ENCODE results near the gene TECTB.

The TECTB gene

GRCh38 chr10:112287844-112288243, 4.6 kb downstream of the TECTB start:
- TF ChIP-seq GATA3 (IDR thresholded peaks at IDR 0.05; ENCODE audit: low read depth, low read length) (no peak), GATA2 (IDR thresholded peaks at IDR 0.05; ENCODE audit: low read depth, low read length) (no peak)

- TF ChIP-seq GATA2 (IDR thresholded peaks at IDR 0.05; ENCODE audit: low read depth, low read length) (no peak), GATA3 (IDR thresholded peaks at IDR 0.05; ENCODE audit: low read depth, low read length) (no peak)
Measured at GRCh38 chr10:112288486-112288885, 5.3 kb downstream of the TECTB start.

GRCh38 chr10:112289373-112290053, 6.3 kb downstream of the TECTB start:
- no peak for TF ChIP-seq GATA3 (IDR thresholded peaks at IDR 0.05; ENCODE audit: low read depth, low read length)
- no peak for TF ChIP-seq GATA2 (IDR thresholded peaks at IDR 0.05; ENCODE audit: low read depth, low read length)

DNA sequence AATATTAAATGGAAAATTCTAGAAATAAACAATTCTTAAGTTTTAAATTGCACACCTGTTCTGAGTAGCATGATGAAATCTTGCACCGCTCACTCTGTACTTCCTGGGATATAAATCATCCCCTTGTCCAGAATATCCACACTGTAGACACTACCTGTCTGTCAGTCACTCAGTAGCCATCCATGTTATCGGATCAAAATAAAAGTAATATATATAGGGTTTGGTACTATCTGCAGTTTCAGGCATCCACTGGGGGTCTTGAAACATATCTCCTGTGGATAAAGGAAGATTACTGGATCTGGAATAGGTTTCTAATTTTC, 6.8 kb downstream of the TECTB start:
- no peak for TF ChIP-seq GATA3 (IDR thresholded peaks at IDR 0.05; ENCODE audit: low read depth, low read length)
- TF ChIP-seq GATA2 (IDR thresholded peaks at IDR 0.05; ENCODE audit: low read depth, low read length), result no peak

GRCh38 chr10:112294169-112294568, 11.0 kb downstream of the TECTB start:
- TF ChIP-seq GATA2 (IDR thresholded peaks at IDR 0.05; ENCODE audit: low read depth, low read length), result no peak
- no peak for TF ChIP-seq GATA3 (IDR thresholded peaks at IDR 0.05; ENCODE audit: low read depth, low read length)

DNA sequence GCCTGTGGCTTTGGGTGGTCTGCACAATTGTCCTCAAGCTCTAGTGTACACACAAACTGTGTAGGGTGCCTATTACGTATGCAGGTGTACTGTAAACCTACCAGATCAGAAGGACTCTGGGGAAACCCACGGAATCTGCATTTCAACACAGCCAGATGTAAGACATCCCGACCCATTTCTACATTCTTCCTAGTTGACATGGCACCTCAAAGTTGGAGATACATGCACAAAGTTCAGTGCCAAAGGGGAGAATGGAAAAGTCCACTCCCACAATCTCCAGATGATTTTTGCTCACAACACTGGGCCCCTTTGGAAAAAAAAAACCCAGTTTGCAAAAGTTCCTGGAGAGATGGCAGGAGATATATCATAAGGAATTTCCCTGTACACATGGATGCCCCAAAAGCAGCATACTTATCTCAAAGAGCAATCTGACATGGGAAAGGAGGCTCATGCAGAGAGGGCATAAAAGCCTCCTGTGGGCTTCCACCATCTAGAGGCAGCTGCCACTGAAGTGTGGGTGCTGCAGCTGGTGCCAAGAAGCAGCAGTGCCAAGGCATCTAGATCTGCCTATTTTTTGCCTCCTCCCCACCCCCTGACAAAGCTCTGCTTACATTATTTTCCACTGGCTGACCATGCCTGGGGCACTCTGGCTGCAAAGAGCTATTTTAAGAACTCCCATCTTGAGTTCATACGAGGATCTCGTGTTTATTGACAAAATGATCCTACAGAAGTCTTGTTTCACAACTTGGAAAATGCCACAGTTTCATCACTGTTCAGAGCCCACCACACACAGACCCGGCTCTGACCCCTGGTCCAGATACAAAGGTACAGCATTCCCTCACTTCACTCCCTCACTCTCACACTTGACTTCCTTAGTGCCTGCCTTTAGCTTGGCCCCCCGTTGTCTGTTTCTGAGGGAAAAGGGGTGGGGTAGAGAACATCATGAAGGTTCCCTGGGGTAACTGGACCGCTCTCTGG, 12.9 kb downstream of the TECTB start:
- TF ChIP-seq GATA2 (IDR thresholded peaks at IDR 0.05; ENCODE audit: low read depth, low read length), result peak; percentile 38; the same call in 1 of the 2 replicates
- TF ChIP-seq GATA3 (IDR thresholded peaks at IDR 0.05; ENCODE audit: low read depth, low read length), result no peak

DNA sequence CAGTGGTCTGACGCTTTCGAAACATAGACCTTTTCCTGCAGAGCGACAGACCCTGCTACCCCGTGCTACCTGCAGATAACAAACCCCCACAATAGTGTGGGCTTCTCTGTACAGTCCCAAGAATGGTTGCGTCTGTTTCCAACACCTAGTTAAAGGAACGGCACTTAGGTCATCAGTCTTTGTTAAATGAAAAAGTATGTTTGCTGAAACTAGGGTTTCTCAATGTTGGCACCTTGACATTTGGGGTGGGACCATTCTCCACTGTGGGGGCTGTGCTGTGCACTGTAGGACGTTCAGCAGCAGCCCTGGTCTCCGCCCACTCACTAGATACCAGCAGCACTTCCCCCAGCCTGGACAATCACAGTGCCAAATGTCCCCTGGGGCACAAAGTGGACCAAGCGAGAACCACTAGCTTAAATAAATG, 13.7 kb downstream of the TECTB start:
- TF ChIP-seq GATA3 (IDR thresholded peaks at IDR 0.05; ENCODE audit: low read depth, low read length) (no peak), GATA2 (IDR thresholded peaks at IDR 0.05; ENCODE audit: low read depth, low read length) (no peak)

DNA sequence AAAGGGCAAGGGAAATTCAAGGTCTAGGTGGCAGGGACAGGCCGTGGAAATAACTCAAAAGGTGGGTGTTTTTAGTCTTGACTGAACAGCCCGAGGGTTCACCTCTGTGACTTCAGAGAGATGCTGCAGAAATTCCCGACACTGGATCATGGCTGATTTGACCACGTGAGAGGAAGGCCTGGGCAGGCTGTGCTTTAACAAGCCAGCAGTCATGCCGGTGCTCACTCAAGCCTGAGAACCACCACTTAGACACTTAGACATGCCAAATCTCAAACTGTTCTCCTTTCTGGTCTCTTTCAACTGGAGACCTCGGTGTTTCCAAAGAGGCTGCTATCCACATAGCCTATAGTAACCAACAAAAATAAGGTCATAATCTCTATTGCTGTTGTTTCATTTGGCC, 15.4 kb downstream of the TECTB start:
- TF ChIP-seq GATA2 (IDR thresholded peaks at IDR 0.05; ENCODE audit: low read depth, low read length) (no peak), GATA3 (IDR thresholded peaks at IDR 0.05; ENCODE audit: low read depth, low read length) (no peak)

GRCh38 chr10:112299456-112299855, 16.3 kb downstream of the TECTB start:
- TF ChIP-seq GATA2 (IDR thresholded peaks at IDR 0.05; ENCODE audit: low read depth, low read length) (no peak), GATA3 (IDR thresholded peaks at IDR 0.05; ENCODE audit: low read depth, low read length) (no peak)

GRCh38 chr10:112302335-112302734, 19.1 kb downstream of the TECTB start:
- TF ChIP-seq GATA3 (IDR thresholded peaks at IDR 0.05; ENCODE audit: low read depth, low read length) (no peak), GATA2 (IDR thresholded peaks at IDR 0.05; ENCODE audit: low read depth, low read length) (no peak)

DNA sequence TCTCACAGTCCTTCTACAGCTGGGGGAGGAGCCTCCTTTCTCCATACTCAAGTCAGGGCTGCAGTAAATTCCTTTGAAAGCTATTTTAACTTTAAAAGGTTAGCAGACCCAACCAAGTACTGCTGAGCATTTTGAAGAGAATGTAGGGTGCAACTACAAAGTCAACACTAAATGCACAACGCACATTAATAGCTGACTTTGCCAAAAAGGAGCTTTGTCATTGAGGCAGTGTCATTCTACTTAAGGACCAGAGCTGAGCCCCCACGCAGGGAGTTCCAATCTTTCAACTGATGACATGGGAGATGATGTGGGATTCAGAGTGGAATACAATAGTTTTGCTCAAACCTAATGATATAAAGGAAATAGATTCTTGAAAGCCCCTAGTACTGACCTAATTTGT, 20.3 kb downstream of the TECTB start:
- TF ChIP-seq GATA3 (IDR thresholded peaks at IDR 0.05; ENCODE audit: low read depth, low read length), result no peak
- no peak for TF ChIP-seq GATA2 (IDR thresholded peaks at IDR 0.05; ENCODE audit: low read depth, low read length)

DNA sequence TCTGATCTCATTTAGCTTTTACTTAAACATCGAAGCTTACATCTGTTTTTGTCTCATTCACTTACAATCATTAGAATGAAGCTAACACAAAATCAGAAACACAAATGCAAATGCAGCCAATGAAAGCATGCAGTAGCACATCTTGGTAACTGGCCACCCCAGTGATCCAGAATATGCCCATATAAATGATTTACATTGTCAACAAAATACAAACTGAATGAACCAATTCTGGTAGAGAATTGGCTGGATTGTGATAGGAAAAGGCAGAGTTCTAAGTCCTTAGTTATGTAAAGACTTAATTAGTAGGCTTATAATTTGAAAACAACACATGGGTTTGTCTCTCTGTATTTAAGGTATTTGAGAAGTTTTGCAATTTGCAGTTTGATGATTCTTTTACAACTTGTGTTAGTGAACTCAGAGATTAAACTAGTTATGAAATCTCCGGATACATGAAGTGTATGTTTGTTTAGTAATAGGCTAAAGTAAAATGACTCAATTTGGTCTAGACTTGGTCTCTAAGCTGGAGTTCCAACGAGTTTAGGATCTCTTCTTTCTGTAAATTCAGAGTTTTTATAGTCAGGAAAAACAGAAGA, 21.2 kb downstream of the TECTB start:
- TF ChIP-seq GATA2 (IDR thresholded peaks at IDR 0.05; ENCODE audit: low read depth, low read length) (no peak), GATA3 (IDR thresholded peaks at IDR 0.05; ENCODE audit: low read depth, low read length) (no peak)

DNA sequence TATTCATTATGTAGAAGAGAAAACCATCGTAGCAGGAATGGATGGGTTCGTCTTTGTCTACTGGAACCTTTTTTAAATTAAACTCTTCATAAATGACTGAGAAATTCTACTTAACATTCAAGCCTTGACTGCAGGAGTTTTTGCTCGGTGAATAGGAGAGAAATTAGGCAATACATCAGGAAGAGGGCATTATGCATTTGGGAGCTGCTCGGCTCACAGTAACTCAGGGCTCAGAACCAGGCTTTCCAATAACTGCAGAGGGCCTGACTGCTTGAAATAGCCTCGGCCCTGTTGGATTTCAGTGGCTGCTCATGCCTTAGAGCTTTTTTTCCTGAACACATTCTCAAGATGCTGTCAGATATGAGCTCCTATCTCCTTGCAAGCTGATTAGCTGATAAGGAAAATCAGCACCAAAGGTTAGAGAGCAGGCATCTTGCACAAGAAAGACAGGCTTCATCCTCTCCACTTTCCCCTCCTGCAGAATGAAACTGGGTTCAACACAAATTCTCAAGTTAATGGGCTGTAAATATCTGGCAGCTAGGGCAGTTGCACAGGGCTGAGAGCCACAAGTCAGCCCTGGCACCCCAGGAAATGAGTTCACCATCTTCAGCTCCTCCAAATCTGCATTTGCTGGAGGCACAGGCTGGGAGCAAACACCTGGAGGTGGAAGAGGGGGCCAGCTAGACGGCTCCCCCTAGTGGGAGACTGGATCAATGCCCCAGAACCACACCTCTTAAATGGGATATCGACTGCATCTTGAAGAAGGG, 24.3 kb downstream of the TECTB start:
- TF ChIP-seq GATA2 (IDR thresholded peaks at IDR 0.05; ENCODE audit: low read depth, low read length), result no peak

DNA sequence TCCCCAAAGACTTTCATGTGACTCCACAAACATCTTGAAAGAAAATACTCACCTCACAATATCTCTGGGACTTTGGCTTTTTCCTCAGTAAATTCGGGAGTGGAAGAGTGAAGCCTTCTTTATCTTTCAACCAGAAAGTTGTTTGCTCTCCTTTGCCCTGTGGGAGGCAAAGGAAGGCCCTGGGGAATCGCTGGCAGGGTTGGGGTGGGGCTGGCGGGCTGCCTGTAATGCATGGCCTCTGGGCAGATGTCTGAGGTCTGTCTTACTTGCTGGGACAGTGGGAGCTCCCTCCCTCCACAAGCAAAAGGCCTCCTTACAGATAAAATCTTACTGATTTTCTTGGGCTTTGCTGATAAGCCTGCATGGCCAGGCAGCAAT, 24.9 kb downstream of the TECTB start:
- TF ChIP-seq GATA2 (IDR thresholded peaks at IDR 0.05; ENCODE audit: low read depth, low read length) (no peak), GATA3 (IDR thresholded peaks at IDR 0.05; ENCODE audit: low read depth, low read length) (no peak)

Measured in SH-SY5Y (cell line).